ENCODE data around the gene INPP4A.

DNA sequence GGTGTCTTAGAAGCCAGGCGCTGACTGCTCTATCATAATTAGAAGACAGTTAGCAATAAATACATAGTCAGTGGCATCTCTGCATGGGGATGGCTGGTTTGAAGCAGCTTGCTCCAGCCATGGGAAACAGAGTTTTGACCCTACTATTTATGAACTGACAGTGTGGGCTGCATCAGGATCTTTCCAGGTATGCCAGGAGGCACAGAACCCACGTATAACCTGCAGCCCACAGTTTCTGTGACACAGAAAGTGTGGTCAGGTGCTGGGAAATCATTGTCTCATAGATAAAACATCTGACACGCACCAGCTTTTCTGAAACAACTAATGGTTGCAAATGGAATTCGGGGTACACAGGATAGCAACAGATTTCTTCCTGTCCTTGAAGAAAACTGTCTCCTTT is 34.7 kb downstream of the INPP4A start:
- TF ChIP-seq POLR2AphosphoS5 (IDR thresholded peaks at IDR 0.05; ENCODE audit: borderline replicate concordance, low read depth, low read length): no peak
- no peak for TF ChIP-seq EZH2 (IDR thresholded peaks at IDR 0.05)
- TF ChIP-seq FOXP2 (optimal IDR thresholded peaks at IDR 0.05; ENCODE audit: control extremely low read depth, extremely low read length, insufficient read depth): no peak
